ENCODE results near the gene DDO. TPM values are rescaled to one million over a fixed set of nuclear protein-coding genes. Genes with fewer than 3 reads are reported as not detected.

DDO gene
- polyA plus RNA-seq, 1 donor from 2014 or later: not detected

DNA sequence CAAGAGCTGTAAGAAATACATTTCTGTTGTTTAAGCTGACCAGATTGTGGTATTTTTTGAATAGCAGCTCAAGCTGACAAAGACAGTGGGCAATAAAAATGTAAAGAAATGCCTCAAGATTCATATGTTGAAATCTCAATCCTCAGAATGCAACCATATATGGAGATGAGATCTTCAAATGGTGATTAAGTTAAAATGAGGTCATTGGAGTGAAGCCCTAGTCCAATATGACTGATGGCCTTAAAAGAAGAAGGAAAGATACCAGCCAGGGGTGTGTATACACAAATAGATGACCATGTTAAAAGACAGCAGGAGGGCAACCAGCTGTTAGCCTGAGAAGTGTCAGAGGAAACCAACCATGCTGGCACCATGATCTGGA, 7.1 kb upstream of the DDO start:
- no peak overlapping the region for H3K9ac ChIP-seq (ENCODE audit: low read length)
- no peak for TF ChIP-seq TAF1 (IDR thresholded peaks at IDR 0.05; ENCODE audit: low read depth)
- TF ChIP-seq, protein P1, sequence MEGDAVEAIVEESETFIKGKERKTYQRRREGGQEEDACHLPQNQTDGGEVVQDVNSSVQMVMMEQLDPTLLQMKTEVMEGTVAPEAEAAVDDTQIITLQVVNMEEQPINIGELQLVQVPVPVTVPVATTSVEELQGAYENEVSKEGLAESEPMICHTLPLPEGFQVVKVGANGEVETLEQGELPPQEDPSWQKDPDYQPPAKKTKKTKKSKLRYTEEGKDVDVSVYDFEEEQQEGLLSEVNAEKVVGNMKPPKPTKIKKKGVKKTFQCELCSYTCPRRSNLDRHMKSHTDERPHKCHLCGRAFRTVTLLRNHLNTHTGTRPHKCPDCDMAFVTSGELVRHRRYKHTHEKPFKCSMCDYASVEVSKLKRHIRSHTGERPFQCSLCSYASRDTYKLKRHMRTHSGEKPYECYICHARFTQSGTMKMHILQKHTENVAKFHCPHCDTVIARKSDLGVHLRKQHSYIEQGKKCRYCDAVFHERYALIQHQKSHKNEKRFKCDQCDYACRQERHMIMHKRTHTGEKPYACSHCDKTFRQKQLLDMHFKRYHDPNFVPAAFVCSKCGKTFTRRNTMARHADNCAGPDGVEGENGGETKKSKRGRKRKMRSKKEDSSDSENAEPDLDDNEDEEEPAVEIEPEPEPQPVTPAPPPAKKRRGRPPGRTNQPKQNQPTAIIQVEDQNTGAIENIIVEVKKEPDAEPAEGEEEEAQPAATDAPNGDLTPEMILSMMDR (IDR thresholded peaks at IDR 0.05; ENCODE audit: poor library complexity, severe bottlenecking): no peak
- TF ChIP-seq MXI1 (conservative IDR thresholded peaks at IDR 0.05; ENCODE audit: poor library complexity, severe bottlenecking): no peak
- TF ChIP-seq, protein P2, sequence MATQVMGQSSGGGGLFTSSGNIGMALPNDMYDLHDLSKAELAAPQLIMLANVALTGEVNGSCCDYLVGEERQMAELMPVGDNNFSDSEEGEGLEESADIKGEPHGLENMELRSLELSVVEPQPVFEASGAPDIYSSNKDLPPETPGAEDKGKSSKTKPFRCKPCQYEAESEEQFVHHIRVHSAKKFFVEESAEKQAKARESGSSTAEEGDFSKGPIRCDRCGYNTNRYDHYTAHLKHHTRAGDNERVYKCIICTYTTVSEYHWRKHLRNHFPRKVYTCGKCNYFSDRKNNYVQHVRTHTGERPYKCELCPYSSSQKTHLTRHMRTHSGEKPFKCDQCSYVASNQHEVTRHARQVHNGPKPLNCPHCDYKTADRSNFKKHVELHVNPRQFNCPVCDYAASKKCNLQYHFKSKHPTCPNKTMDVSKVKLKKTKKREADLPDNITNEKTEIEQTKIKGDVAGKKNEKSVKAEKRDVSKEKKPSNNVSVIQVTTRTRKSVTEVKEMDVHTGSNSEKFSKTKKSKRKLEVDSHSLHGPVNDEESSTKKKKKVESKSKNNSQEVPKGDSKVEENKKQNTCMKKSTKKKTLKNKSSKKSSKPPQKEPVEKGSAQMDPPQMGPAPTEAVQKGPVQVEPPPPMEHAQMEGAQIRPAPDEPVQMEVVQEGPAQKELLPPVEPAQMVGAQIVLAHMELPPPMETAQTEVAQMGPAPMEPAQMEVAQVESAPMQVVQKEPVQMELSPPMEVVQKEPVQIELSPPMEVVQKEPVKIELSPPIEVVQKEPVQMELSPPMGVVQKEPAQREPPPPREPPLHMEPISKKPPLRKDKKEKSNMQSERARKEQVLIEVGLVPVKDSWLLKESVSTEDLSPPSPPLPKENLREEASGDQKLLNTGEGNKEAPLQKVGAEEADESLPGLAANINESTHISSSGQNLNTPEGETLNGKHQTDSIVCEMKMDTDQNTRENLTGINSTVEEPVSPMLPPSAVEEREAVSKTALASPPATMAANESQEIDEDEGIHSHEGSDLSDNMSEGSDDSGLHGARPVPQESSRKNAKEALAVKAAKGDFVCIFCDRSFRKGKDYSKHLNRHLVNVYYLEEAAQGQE (IDR thresholded peaks at IDR 0.05; ENCODE audit: borderline replicate concordance): no peak
- no peak for TF ChIP-seq POLR2AphosphoS5 (IDR thresholded peaks at IDR 0.05)
- no peak for TF ChIP-seq RAD21 (conservative IDR thresholded peaks at IDR 0.05)
- TF ChIP-seq SMC3 (conservative IDR thresholded peaks at IDR 0.05; ENCODE audit: poor library complexity): no peak
- H3F3A ChIP-seq (ENCODE audit: insufficient read depth, low read length, poor library complexity, severe bottlenecking): no peaks in the 10 kb centered on the region
- H3K4me2 ChIP-seq (ENCODE audit: low read length): no peak overlapping the region
- H2AFZ ChIP-seq (ENCODE audit: low read depth, low read length): no peak overlapping the region
- H4K20me1 ChIP-seq (ENCODE audit: insufficient read depth): no peaks in the 10 kb centered on the region
- no peaks in the 10 kb centered on the region for H3K79me2 ChIP-seq (replicated peaks; ENCODE audit: insufficient read depth, low read length)
- H3K36me3 ChIP-seq (ENCODE audit: insufficient read depth, low read length): no peaks in the 10 kb centered on the region
- no peak overlapping the region for H3K27ac ChIP-seq (ENCODE audit: low read length)
- H3K9me2 ChIP-seq (ENCODE audit: insufficient read depth, low read length): no peaks in the 10 kb centered on the region
- H3K9me3 ChIP-seq (ENCODE audit: low read length): no peaks in the 10 kb centered on the region
- no peak overlapping the region for H3K4me3 ChIP-seq (ENCODE audit: low read length)
- no peaks in the 10 kb centered on the region for H3K27me3 ChIP-seq (ENCODE audit: insufficient read depth, low read depth, low read length)

DNA sequence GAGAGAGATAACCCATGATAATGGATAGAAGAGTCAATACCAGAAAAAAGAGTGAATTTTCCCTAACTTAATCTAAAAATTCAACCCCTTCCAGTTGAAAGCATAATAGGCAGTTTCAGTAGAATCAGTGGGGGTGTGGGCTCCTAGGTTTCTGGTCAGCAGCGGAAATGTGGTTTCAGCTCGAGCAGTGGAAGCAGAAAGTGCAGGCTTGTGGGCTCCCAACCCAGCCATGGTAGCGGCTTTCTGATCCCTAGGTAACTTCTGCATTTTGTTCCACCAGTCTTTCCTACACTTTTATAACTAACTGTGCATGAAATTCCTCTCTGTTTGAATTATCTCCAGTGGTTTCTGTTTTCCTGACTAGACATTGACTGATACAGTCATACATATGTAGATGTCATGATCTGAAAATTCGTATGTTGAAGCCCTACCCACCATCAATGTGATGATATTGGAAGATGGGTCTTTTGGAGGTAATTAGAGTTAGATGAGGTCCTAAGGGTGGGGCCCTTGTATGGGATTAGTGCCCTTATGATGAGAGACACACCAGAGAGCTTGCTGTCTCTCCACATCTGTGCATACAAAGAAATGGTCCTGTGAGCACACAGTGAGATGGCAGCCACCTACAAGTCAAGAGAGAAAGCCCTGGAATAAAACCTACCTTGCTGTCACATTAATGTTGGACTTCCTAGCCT, 6.5 kb upstream of the DDO start:
- Histone ChIP-seq H3K36me3 (ENCODE audit: insufficient read depth, low read length) (no peaks in the 10 kb centered on the region), H3K9me2 (ENCODE audit: insufficient read depth, low read length) (no peaks in the 10 kb centered on the region), H4K20me1 (ENCODE audit: insufficient read depth) (no peaks in the 10 kb centered on the region), H3K79me2 (replicated peaks; ENCODE audit: insufficient read depth, low read length) (no peaks in the 10 kb centered on the region), H3K4me3 (ENCODE audit: low read length) (no peak overlapping the region), H3K27ac (ENCODE audit: low read length) (no peak overlapping the region), H3K27me3 (ENCODE audit: insufficient read depth, low read depth, low read length) (no peaks in the 10 kb centered on the region), H3K4me2 (ENCODE audit: low read length) (no peak overlapping the region), H3F3A (ENCODE audit: insufficient read depth, low read length, poor library complexity, severe bottlenecking) (no peaks in the 10 kb centered on the region), H3K9ac (ENCODE audit: low read length) (no peak overlapping the region), H3K9me3 (ENCODE audit: low read length) (no peaks in the 10 kb centered on the region), H2AFZ (ENCODE audit: low read depth, low read length) (no peak overlapping the region)
- TF ChIP-seq, protein P1 (IDR thresholded peaks at IDR 0.05; ENCODE audit: poor library complexity, severe bottlenecking): no peak
- no peak for TF ChIP-seq EP300 (conservative IDR thresholded peaks at IDR 0.05; ENCODE audit: poor library complexity, severe bottlenecking)
- TF ChIP-seq POLR2AphosphoS5 (IDR thresholded peaks at IDR 0.05): no peak
- TF ChIP-seq MXI1 (conservative IDR thresholded peaks at IDR 0.05; ENCODE audit: poor library complexity, severe bottlenecking): no peak
- TF ChIP-seq EZH2 (IDR thresholded peaks at IDR 0.05; ENCODE audit: borderline replicate concordance, insufficient read depth, low read length, poor library complexity, severe bottlenecking): no peak
- TF ChIP-seq RAD21 (conservative IDR thresholded peaks at IDR 0.05): no peak

All from neural cell (in vitro differentiated cells).